GM21619 (cell line): ENCODE results near the gene GPR141.

Experiments used
- ATAC-seq: cut with Tn5 transposase; IDR thresholded peaks from one replicate; pipeline ENCODE4 v1.9.1; 2021; ENCODE audit not compliant: unreplicated experiment

GPR141 gene, protein sequence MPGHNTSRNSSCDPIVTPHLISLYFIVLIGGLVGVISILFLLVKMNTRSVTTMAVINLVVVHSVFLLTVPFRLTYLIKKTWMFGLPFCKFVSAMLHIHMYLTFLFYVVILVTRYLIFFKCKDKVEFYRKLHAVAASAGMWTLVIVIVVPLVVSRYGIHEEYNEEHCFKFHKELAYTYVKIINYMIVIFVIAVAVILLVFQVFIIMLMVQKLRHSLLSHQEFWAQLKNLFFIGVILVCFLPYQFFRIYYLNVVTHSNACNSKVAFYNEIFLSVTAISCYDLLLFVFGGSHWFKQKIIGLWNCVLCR

DNA sequence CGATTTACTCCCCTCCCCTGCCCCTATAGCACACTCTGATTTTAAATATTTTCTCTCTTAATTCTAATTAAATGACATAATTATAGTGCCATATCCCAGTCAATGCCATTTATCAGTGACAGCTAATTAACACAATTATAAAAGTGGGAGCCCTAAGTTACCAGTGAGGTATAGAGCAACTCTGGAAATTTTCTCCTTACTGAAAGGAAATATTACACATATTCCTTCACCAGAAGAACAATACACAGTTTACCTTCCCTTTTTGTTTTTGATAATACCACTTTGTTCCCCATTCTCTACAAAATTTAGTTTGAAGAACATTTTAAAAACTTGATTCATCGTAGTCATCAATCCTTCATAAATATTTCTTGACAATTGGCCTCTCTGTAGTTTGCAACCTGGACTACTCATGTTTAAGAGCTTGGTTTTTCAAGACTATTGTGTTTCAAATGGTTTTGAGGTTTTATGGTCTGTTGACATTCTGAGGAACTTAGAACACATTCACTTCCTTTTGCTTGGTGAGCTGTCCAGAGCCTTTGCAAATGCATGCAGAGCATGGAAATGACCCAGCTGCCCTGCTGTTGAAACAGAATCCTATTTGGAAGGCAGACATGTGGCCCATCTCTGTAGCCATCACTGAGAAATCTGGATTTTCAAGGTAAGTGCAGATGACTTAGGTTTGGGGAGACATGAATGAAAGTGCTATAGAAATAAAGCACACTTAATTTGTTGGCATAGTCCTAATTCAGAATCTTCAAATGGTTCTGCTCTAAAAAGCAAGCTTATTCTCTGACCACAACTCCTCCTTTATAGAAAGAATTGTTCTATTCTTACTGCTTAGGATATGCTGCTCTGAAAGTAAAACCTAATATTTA is at the start of gene GPR141:
Gene GPR141, plus strand, starts transcription at position 521 of the 875 bp plus-strand sequence. CDS start 56,628 bp downstream, outside the sequence.
- peak; percentile 92 for ATAC-seq

DNA sequence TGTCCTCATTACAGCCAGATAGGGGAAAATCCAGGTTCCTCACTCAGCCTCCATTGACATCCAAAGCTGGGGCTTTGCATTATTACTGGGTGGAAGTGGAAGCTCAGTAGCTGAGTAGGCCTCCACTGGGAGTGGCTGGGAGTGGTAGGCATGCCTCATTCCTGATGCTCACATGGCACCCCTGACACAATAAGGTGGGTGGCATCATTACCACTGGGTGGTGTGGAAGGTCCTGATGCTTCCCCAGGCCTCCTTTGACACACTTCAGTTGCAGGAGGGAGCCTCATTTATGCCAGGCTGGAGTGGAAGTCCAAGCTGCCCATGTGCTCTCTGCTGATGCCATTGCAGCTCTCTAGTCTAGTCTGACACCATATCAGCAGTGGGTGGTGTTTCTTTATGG is 48.2 kb upstream of the GPR141 start:
- ATAC-seq, result no peak

GRCh38 chr7:37642028-37642540 is 41.5 kb upstream of the GPR141 start:
- no peak for ATAC-seq

DNA sequence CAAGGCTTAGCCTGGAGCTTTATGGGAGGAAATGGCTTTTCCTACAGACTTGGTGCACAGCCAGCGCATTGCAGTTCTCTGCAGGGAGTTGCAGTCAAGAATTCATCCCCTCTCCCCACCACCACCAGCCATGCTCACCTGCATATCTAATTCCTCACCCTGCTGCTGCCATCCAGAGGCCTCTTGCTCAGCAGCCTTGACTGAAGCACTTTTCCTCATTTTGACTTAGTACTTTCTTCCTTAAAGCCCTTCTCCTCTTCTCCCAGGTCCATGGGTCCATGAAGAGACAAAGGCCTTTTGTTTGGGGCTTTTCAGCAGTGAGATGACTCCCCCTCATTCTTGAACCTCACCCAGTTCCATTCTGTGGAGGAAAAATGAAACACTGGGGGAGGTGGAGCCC is 39.7 kb upstream of the GPR141 start:
- ATAC-seq, result no peak

- peak; percentile 48 for ATAC-seq
Measured at GRCh38 chr7:37645282-37646050, 38.1 kb upstream of the GPR141 start.

DNA sequence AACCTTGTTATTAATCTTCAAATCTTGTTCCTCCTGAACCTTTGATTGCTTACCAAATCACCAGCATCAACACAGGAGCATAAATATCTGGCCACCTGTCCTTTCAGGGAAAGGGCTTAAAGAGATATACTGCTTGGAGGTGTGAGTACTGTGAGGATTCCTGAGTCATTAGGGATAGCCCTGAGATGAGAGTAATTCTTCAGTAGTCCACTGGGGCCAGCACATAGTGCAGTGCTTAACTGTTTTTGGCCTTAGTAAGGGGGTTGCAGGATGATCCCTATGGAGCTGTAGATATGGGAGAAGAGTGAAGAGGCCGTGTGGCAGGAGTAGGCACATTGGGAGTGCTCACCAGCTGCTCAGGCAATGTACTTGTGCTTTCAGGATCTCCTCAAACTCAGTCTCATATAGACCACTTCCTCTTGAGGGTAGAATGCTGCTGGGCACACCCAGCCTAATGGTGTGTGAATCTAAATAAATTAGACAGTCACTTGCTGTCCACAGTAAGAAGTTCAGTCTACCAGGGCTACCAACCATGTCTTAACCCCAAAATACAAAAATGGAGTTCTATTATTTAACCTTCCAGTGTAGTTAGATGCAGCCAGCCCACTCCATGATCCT is 26.5 kb upstream of the GPR141 start:
- ATAC-seq, result peak; percentile 86

- no peak for ATAC-seq
Measured at GRCh38 chr7:37657816-37658215, 25.8 kb upstream of the GPR141 start.

DNA sequence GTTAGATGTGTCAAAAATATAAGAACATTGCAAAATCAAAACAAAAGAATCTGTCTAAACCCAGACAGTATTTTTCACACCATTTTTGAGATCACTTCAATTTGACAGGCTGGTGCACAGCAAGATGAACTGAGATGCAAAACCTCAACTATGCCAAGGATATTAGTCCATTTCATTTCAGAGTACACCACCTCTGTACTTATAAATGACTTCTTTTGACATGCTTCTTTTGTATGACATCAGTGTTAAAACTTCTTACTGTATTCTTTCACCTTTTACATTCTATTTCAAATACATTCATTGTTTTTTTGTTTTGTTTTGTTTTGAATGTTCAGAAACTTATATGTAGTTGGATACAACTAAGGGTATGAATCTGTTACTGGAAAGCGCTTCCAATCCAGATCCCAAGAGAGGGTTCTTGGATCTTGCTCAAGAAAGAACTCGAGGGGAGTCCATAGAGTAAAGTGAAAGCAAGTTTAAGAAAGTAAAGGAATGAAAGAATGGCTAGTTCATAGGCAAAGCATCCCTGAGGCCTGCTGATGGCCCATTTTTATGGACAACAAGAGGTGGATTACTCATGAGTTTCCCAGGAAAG is 23.5 kb upstream of the GPR141 start:
- ATAC-seq, result no peak

DNA sequence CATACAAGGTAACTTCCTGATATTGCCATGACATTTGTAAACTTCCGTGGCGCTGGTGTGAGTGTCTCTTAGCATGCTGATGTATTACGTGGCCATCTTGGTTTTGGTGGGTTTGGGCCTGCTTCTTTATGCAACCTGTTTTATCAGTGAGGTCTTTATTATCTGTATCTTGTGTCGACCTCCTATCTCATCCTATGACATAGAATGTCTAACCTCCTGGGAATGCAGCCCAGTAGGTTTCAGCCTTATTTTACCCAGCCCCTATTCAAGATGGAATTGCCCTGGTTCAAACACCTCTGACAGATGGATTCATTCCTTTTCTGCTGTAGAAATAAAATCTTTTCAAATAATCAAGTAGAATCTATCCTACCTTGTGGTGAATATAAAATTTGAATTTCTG is 23.0 kb upstream of the GPR141 start:
- no peak for ATAC-seq

DNA sequence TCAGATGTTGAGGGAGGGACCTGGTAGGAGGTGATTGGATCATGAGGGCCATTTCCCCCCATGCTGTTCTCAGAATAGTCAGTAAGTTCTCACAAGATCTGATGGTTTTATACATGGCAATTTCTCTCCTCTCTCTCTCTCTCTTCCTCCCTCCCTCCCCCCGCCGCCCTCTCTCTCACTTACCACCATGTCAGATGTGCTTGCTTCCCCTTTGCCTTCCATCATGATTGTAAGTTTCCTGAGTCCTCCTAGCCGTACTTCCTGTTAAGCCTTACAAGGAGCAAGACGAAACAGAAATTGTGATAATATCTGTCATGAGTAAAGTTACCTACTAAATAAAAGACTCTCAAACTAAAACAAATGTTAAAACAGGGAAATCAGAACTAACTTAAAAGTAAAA is 19.9 kb upstream of the GPR141 start:
- ATAC-seq, result no peak

GRCh38 chr7:37665352-37666022 is 18.1 kb upstream of the GPR141 start:
- no peak for ATAC-seq

DNA sequence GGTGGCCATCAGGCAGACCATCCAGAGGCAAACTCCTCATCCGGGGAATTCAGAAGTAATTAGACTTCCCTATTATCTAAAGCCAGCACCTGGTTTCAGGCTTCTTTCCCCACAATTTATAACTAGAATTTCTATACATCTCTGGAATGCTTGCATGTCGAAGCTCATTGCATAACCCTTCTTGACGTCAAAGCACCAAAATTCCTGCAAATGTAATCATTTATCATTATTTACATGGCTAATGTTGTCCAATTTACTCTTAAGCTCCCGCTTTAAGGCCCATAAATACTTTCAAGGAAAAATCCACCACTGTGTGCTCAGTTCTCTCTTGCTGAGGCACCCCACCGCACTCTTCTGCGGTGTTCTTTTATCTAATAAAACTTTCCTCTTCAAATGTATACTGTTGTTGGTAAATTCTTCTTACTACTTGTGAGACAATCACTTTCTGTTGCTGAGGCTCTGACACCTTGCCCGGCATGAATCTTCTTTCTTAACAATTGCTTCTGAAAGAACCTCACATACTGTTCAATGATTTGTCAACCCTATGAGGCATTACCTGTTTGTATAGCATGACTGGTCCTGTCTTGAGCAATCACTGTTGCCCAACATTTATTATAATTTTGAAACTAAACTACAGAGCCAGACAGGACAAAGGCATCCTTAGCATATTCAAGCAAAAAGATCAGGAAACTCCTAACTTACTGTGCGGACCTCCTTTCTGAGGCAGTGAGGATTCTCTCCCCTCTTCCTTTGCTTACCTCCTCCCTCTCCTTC is 17.4 kb upstream of the GPR141 start:
- no peak for ATAC-seq

DNA sequence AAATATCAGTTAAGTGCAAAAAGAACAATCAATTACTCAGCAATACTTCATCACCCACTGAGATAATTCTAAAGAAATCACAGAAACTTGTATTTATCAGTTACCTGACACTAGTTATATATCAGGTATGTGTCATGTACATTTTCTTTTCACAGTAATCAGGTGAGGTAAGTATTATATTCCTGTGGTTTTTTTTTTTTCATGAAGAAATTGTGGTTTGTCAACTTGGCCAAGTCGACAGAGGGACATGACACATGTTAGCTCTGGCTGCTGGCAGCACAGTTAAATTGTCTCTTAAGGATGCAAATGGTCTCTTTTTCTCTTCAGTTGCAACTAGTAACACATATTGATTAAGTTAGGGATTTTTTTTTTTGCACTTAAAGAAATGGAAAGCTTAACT is 13.7 kb upstream of the GPR141 start:
- ATAC-seq, result no peak

DNA sequence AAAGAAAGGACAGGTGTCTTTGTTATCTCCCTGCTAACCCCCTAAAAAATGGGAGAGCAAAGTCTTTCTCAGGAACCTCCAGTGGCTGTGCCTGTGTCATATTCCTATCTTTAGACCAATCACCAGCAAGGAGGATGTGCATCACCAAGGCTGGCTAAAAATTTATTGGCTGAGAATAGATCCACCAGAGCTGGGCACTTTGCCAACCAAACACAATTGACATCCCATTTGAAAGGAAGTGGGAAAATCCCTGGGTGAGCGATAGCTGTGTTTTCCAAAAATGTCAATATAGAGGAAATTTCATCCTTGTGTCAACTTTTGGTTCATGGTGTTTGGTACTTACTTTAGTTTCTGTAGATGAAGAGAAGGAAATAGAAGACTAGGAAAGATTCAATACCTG is 13.1 kb upstream of the GPR141 start:
- ATAC-seq, result no peak

DNA sequence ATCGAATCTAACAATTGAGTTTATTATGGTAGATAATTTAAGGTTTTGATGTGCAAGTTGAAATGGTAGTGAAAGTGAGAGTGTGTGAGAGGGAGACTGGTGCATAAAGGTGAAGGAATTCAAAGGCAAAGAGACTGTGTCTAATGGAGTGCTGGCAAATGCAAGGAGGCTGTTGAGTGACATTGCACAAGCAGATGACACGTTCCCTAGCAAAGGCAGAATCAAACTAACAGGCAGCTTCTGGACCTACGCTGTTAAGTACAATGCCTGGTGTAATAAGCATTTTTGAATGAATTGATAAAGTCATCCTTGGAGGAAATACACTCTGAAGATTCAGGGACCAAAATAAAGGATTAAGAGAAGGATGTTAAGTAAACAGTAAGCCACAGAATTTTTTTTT is 11.7 kb upstream of the GPR141 start:
- ATAC-seq, result no peak

GRCh38 chr7:37672926-37673325 is 10.6 kb upstream of the GPR141 start:
- ATAC-seq, result no peak

- ATAC-seq, result no peak
Measured at GRCh38 chr7:37673523-37673922, 10.0 kb upstream of the GPR141 start.

DNA sequence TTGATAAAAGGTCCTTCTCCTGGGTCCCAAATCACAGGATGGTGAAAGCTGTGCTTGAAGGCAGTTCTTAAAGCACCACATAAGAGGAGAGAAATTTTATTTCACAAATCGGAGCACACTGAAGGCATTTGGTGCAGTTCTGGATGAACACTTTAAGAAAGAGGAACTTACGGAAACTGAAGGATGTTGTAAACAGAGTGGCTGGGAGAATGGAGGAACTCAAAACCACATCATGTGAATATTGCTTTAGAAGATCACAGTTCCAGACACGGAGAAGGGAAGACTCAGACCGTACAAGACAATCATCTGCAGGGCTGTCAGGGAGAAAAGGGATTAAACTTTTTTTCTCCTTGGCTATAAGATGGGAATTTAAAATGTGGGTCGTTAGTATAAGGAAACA is 9.0 kb upstream of the GPR141 start:
- no peak for ATAC-seq

DNA sequence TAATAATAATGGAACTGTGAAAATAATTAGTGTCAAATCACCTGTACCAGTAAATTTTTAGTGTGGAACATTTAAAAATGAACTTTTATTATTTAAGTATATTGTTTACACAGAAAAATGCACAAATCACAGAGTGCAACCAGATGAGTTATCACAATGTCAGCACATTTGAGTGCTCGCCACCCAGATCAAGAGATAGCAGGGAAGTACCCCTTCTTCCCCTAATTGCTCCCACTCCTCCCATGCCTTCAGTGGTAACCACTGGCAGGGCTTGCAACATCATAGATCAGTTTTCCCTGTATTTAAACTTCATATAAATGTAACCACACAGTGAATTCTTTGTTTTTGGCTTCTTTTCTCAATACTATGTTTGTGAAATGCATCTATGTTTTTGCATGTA is 7.8 kb upstream of the GPR141 start:
- ATAC-seq, result no peak
